HG02885 (cell line): Measurements from ENCODE around the gene TNFAIP1.

Source experiments
- ATAC-seq: cut with Tn5 transposase; IDR thresholded peaks from one replicate; pipeline ENCODE4 v1.9.1; 2021; ENCODE audit warnings: mild to moderate bottlenecking; ENCODE audit not compliant: unreplicated experiment, poor library complexity

TNFAIP1 gene

GRCh38 chr17:28394337-28395116 lies 59.0 kb downstream of the TNFAIP1 start:
- ATAC-seq: no peak

- ATAC-seq: no peak
Observed at GRCh38 chr17:28395426-28395825, 59.9 kb downstream of the TNFAIP1 start.

DNA sequence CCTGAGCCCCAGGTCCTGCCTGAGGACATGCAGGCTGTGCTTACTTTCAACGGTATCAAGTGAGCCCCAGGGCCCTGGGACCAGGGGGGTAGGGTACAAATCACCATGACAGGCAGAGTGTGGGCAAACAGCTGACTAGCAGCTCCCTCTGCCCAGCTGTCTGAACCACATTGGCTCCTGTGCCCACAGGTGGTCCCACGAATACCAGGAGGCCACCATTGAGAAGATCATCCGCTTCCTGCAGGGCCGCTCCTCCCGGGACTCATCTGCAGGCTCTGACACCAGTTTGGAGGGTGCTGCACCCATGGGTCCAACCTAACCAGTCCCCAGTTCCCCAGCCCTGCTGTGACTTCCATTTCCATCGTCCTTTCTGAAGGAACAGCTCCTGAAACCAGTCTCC lies 60.4 kb downstream of the TNFAIP1 start:
- no peak for ATAC-seq
